Eye (tissue), 1 donor: ENCODE measurements around the gene TIMM10.

Experiments used
- DNase-seq: peaks from one replicate; pipeline ENCODE4 v3.0.0-alpha.2; 2015

The TIMM10 gene

DNA sequence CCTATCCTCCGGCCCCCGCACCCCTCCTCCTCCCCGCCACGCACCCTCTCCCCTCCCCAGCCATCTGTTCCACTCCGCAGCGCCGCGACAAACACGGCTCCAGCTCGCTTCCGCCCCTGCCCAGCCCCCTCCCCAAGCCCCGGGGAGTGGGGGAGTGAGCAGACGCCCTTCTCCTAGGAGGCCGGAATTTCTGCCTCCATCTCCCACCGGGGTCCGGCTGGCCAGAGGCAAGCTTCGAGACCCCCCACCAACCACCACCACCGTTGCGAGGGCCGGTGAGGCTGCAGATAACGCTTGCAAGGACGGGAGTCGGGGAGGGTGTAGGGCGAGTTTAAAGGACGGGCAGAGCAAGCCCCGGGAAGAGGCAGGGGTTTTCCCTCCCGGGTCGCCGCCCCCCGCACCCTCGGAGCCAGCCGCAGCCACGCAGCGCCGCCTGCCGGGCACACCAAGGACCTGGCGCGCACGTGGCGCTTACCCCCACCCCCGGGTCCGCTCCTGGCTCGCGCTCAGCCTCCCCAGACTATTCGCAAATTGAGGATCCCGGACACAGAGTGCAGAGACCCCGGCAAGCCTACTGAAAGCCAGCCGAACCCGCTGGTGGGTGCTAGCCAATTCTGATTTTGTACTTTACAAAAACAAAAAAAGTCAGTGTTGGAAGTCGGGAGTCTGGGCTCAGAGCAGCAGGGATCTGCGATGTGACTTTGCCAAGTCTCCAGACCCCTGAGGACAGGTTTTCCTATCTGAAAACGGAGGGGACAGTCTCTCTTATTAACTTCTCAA, 47.6 kb downstream of the TIMM10 start:
- peak; percentile 87 for DNase-seq

DNA sequence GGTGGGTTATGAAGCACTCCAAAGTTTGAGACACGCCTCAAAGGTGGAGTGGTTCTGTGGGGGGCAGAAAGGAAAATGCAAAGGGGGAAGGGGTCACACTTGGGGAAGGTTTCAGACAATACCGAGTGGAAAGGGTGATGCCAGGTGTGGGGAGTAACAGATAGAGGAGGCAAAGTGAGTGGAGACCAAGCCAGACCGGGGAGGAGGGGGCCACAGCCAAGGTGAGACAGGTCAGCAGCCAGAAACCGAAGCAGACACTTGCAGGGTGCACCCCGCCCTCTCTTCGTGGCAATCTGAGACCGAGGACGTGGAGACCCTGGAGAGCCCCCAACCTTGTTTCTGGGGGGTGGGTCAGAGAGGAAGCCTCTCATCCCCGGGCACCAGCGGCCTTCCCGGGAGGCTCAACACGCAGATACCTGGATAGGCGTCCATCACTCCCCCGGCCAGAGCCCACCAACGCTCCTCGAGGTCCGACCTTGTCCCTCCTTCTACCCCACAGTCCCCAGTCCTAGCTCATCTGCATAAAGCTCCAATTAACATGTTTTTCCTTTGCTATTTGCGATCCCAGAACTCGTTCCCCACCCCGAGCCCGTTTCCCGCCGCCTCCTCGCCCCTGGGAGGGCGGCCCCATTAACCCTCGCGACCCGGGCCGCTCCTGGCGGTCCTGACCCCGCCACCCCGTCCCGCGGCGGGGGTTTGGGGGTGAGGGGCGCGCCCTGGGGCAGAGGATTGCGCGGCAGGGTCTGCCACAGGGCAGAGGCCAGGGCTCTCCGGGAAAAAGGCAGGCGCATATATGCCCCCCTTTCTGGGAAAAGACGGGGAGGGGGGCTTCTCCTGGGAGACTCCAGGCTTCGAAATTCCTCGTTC, 48.4 kb downstream of the TIMM10 start:
- no peak for DNase-seq

DNA sequence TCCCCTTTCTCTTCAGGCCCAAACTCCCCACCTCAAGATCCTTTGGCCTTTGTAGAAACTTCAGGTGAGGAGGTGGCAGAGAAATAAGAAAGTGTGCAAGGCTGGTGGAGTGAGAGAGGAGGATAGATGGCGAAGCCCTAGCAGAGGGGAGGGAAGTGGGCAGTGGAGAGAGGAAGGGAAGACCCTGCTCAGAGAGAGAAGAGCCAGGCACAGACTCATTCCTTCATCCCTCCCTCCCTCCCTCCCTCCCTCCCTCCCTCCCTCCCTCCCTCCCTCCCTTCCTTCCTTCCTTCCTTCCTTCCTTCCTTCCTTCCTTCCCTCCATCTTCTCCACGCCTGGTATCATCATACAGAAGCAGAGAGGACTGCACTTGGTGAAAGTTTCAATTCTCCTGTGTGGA, 49.2 kb downstream of the TIMM10 start:
- no peak for DNase-seq

GRCh38 chr11:57480409-57481137, 50.0 kb downstream of the TIMM10 start:
- peak; percentile 87 for DNase-seq

GRCh38 chr11:57479911-57480310, 50.6 kb downstream of the TIMM10 start:
- DNase-seq: no peak

DNA sequence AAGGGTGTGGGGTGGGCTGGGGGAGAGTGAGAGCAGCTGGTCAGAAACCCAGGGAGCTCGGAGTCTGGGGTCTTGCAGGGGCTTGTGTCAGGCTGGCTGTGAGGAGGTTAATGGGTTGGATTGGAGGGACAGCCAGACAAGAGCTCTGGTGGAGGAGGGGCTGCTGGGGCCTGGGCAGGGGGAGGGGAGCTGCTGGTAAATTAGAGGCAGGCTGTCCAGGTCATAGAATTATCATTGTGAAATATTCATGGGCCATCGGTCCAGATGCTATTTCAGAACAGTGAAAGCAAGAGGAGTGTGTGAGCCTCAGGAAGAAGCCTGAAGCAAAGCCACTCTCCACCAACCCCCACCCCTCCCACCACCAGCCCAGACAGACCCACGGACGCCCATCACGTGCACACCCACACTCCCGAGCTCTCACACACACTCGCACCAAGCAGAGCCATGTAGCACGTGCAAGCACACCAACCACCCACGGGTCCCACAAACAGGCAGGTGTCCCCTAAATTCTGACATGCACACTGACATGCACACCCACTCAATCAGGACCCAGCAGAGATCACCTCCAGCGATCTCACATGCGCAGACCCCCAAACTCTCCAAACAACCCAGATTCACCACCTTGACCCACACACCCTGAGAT, 51.4 kb downstream of the TIMM10 start:
- peak; percentile 73 for DNase-seq
